Osteoblast (primary cell): ENCODE measurements around the gene EGLN3. TPM values are rescaled to one million over a fixed set of nuclear protein-coding genes. Genes with fewer than 3 reads are reported as not detected.

ENCODE experiments used
- DNase-seq: peaks from one replicate; pipeline ENCODE4 v3.0.0; 2011; ENCODE audit warnings: low spot score, mixed read lengths; ENCODE audit not compliant: insufficient read length; ENCODE audit errors: missing footprints
- H2AFZ ChIP-seq: 2 replicates; pipeline ENCODE4 v1.6.0; 2011; ENCODE audit warnings: mild to moderate bottlenecking, low read length
- H3K27ac ChIP-seq: 2 replicates; pipeline ENCODE4 v1.5.1; 2011; ENCODE audit warnings: mild to moderate bottlenecking, low read depth, low read length, moderate library complexity
- H3K27me3 ChIP-seq: 2 replicates; pipeline ENCODE4 v1.6.0; 2012; ENCODE audit warnings: mild to moderate bottlenecking, control low read depth, inconsistent platforms, low read length, moderate library complexity; ENCODE audit not compliant: insufficient read depth
- H3K36me3 ChIP-seq: 2 replicates; pipeline ENCODE4 v1.5.1; 2011; ENCODE audit warnings: mild to moderate bottlenecking, low read length, control low read depth, moderate library complexity; ENCODE audit not compliant: insufficient read depth
- H3K4me1 ChIP-seq: 2 replicates; pipeline ENCODE4 v1.5.1; 2011; ENCODE audit warnings: mild to moderate bottlenecking, low read length, control low read depth, moderate library complexity; ENCODE audit not compliant: insufficient read depth
- H3K4me2 ChIP-seq: 2 replicates; pipeline ENCODE4 v1.6.0; 2011; ENCODE audit warnings: mild to moderate bottlenecking, low read length; ENCODE audit not compliant: insufficient read depth
- H3K4me3 ChIP-seq: fragments of 200-600 bp; sonication (generic); 3 replicates; pipeline ENCODE4 v1.5.1; 2012; ENCODE audit warnings: mild to moderate bottlenecking, low read length, inconsistent platforms; ENCODE audit not compliant: insufficient read depth
- H3K79me2 ChIP-seq: 2 replicates; pipeline ENCODE4 v1.6.0; 2012; ENCODE audit warnings: mild to moderate bottlenecking, low read length, control low read depth, inconsistent platforms; ENCODE audit not compliant: insufficient read depth
- H3K9me3 ChIP-seq: 2 replicates; pipeline ENCODE4 v1.5.1; 2011; ENCODE audit warnings: low read depth, low read length, control low read depth
- H4K20me1 ChIP-seq: 2 replicates; pipeline ENCODE4 v1.6.0; 2012; ENCODE audit warnings: mild to moderate bottlenecking, low read length, control low read depth; ENCODE audit not compliant: insufficient read depth
- total RNA-seq: library from RNA; depleted of rRNA; stranded (reverse); fragments of >200 nt; gene quantifications from 2 replicates; pipeline ENCODE4 v1.2.3, GENCODE V29; 2012
- TF ChIP-seq, protein P1 (sequence below): IDR thresholded peaks from 2 replicates; pipeline ENCODE4 v1.5.1; 2011; ENCODE audit warnings: mild to moderate bottlenecking, low read depth, low read length, moderate library complexity; ENCODE audit errors: extremely low read depth

EGLN3 gene
- total RNA-seq, 1 donor: under 0.01 TPM

DNA sequence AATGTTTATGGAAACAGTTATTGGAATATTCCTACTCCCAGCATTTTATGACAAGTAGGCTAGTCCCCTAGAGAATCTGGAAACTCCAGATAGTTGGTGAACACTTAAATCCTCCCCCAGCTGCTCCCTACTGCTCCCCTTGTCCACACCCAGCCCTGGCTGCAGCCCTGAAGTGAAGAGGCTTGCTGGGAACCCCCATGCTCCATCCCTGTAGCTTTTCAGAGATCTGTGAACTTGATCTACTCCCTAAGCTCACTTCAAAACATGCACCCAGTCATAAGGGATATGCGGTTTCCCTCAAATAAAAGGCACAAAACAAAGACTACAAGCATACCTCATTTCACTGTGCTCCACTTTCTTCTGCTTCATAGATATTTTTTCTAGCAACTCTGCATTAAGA, 33.2 kb downstream of the EGLN3 start:
- TF ChIP-seq, protein P1, sequence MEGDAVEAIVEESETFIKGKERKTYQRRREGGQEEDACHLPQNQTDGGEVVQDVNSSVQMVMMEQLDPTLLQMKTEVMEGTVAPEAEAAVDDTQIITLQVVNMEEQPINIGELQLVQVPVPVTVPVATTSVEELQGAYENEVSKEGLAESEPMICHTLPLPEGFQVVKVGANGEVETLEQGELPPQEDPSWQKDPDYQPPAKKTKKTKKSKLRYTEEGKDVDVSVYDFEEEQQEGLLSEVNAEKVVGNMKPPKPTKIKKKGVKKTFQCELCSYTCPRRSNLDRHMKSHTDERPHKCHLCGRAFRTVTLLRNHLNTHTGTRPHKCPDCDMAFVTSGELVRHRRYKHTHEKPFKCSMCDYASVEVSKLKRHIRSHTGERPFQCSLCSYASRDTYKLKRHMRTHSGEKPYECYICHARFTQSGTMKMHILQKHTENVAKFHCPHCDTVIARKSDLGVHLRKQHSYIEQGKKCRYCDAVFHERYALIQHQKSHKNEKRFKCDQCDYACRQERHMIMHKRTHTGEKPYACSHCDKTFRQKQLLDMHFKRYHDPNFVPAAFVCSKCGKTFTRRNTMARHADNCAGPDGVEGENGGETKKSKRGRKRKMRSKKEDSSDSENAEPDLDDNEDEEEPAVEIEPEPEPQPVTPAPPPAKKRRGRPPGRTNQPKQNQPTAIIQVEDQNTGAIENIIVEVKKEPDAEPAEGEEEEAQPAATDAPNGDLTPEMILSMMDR: no peak
- Histone ChIP-seq H3K79me2 (no peaks in the 10 kb centered on the region), H2AFZ (no peak overlapping the region), H3K4me2 (no peak overlapping the region), H3K9me3 (no peaks in the 10 kb centered on the region), H3K27ac (no peak overlapping the region), H3K27me3 (no peaks in the 10 kb centered on the region), H3K36me3 (no peaks in the 10 kb centered on the region), H4K20me1 (no peaks in the 10 kb centered on the region), H3K4me3 (no peak overlapping the region), H3K4me1 (no peaks in the 10 kb centered on the region)
- DNase-seq: no peak

DNA sequence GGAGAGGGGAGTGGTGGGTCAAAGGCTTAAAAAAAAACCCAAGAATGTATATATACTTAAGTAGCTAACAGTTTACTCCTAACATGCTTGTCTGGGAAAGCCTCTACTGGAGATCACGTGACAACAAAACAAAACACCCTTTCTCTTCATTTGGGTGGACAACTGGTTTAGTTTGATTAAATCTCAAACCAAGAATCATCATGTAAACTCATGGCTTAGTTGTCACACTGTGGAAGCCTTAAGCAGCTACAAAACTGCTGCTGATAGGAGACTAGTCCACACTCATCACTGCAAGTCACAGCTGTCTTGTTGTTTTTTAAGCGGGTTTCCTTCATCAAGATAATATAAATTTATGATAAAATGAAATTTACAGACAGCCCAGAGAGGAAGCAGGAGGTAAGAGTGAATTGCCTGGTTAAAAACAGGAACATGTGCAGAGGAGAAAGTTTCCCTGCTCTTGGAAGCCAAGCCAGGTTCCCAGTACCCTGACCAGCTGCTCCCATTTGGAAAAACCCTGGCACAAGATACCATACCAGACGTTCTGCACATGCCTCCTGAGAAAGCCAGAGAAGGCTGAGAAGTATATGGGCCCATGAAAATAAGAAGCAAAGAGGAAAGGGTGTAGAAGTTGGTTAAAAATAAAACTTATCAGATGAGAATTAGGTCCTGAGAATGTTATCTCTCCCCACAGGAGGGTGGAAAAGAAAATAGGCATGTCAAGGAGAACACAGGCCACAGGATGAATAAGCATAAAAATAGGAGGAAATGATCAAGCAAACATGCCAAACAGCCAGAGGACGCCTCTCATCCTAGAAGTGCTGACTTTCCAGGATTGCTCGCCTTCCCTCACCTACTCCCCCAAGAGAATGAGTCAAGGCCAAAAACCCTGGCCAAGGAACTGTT, 34.0 kb downstream of the EGLN3 start:
- Histone ChIP-seq H3K27ac (no peak overlapping the region), H2AFZ (no peak overlapping the region), H3K4me2 (no peak overlapping the region), H4K20me1 (no peaks in the 10 kb centered on the region), H3K9me3 (no peaks in the 10 kb centered on the region), H3K4me1 (no peaks in the 10 kb centered on the region), H3K4me3 (no peak overlapping the region), H3K79me2 (no peaks in the 10 kb centered on the region), H3K27me3 (no peaks in the 10 kb centered on the region), H3K36me3 (no peaks in the 10 kb centered on the region)
- DNase-seq: no peak
- TF ChIP-seq, protein P1: no peak

- no peak overlapping the region for H3K4me3 ChIP-seq
- H3K27ac ChIP-seq: no peak overlapping the region
- no peaks in the 10 kb centered on the region for H3K9me3 ChIP-seq
- H3K27me3 ChIP-seq: no peaks in the 10 kb centered on the region
- H3K36me3 ChIP-seq: no peaks in the 10 kb centered on the region
- TF ChIP-seq, protein P1: no peak
- H3K4me1 ChIP-seq: no peaks in the 10 kb centered on the region
- no peaks in the 10 kb centered on the region for H4K20me1 ChIP-seq
- no peaks in the 10 kb centered on the region for H3K79me2 ChIP-seq
- H3K4me2 ChIP-seq: no peak overlapping the region
- no peak overlapping the region for H2AFZ ChIP-seq
- DNase-seq: no peak
Measured at GRCh38 chr14:33915682-33916081, 35.2 kb downstream of the EGLN3 start.

DNA sequence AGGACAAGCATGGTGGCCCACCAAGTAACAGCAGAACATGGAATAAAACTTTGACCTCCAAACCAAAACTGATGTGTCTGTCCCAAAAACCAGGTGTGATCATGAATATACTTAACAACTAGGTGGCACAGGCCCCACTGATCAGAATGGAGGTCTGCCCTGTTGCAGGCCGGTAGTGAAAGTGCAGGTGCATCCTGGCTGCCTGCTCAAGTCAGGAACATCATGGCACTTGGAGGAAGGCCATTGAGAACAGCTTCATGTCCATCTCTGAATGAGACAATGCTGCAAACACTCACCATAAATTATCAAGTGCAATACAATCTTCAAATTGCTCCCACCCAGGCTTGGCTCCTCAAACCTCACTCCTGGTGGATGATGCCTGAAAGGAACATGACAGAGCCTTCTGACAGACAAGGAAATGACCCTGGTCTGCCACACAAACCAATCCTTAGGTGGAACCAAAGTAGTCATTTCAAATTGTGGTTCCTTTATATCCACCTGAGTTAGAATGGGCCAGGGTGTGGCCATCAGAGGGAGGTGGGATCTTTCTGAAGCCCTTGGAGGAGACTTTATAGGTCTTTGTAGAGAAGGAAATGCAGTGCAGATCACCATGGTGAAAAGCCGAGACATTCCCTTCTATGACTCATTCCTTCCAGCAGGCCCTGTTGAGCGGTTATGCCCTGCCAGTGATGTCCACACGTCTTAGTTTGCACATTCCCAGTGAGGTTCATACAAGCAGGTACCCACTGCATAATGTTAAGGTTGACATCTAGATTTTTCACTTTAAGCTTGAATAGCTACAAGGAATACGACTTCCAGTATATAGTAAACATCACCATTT, 36.0 kb downstream of the EGLN3 start:
- no peak for DNase-seq
- Histone ChIP-seq H4K20me1 (no peaks in the 10 kb centered on the region), H2AFZ (no peak overlapping the region), H3K4me2 (no peak overlapping the region), H3K4me1 (no peaks in the 10 kb centered on the region), H3K9me3 (no peaks in the 10 kb centered on the region), H3K27ac (no peak overlapping the region), H3K79me2 (no peaks in the 10 kb centered on the region), H3K4me3 (no peak overlapping the region), H3K36me3 (no peaks in the 10 kb centered on the region), H3K27me3 (no peaks in the 10 kb centered on the region)
- TF ChIP-seq, protein P1: no peak
